ENCODE measurements around the gene AIF1.

Gene AIF1

GRCh38 chr6:31642798-31643570 lies 27.9 kb downstream of the AIF1 start:
- no peak for DNase-seq

- DNase-seq, result no peak
Measured at GRCh38 chr6:31643818-31644454, 28.9 kb downstream of the AIF1 start.

- DNase-seq, result no peak
Measured at GRCh38 chr6:31645325-31645724, 30.3 kb downstream of the AIF1 start.

- DNase-seq, result peak; percentile 82 to 90
Measured at GRCh38 chr6:31651602-31652191, 36.7 kb downstream of the AIF1 start.

GRCh38 chr6:31652925-31653724 lies 38.1 kb downstream of the AIF1 start:
- DNase-seq, result peak; percentile 90 to 93

- DNase-seq, result no peak
Measured at GRCh38 chr6:31654574-31655348, 39.7 kb downstream of the AIF1 start.

GRCh38 chr6:31655349-31656237 lies 40.6 kb downstream of the AIF1 start, which contains the start of gene APOM:
Gene APOM, plus strand, starts transcription at chr6:31655894. Its CDS starts 73 bp downstream, at chr6:31655967.
- no peak for DNase-seq

GRCh38 chr6:31657406-31658157 lies 42.5 kb downstream of the AIF1 start:
- DNase-seq, result no peak

GRCh38 chr6:31658158-31658688 lies 43.2 kb downstream of the AIF1 start:
- no peak for DNase-seq

GRCh38 chr6:31658983-31659648 lies 44.1 kb downstream of the AIF1 start:
- DNase-seq, result no peak

- peak; percentile 29 to 41 for DNase-seq
Measured at GRCh38 chr6:31659649-31660380, 44.8 kb downstream of the AIF1 start.

- DNase-seq, result peak; percentile 74 to 85
Measured at GRCh38 chr6:31660381-31661261, 45.6 kb downstream of the AIF1 start, which contains the start of gene C6orf47. Gene C6orf47, minus strand, starts transcription at chr6:31660778. Its CDS starts 831 bp downstream, at chr6:31659947.

GRCh38 chr6:31661262-31662123 lies 46.5 kb downstream of the AIF1 start:
- no peak for DNase-seq

GRCh38 chr6:31662124-31662723 lies 47.2 kb downstream of the AIF1 start:
- DNase-seq, result peak in 1 of 2 donors; percentile 26

GRCh38 chr6:31663126-31663960 lies 48.3 kb downstream of the AIF1 start:
- DNase-seq, result peak; percentile 26 to 29
